H9 (cell line): ENCODE results near the gene UBE2E1. TPM values are rescaled to one million over a fixed set of nuclear protein-coding genes. Genes with fewer than 3 reads are reported as not detected.

Experiments
- DNase-seq: peaks from one replicate; pipeline ENCODE4 v3.0.0-alpha.2; 2017
- H2AFZ ChIP-seq: one replicate; pipeline ENCODE4 v1.6.1; 2013; ENCODE audit warnings: mild to moderate bottlenecking, low read length, control low read depth, moderate library complexity
- H2AK5ac ChIP-seq: 2 replicates; pipeline ENCODE4 v1.6.1; 2013; ENCODE audit warnings: low read length, control low read depth, mixed read lengths; ENCODE audit not compliant: insufficient read length
- H2BK120ac ChIP-seq: one replicate; pipeline ENCODE4 v1.6.1; 2013; ENCODE audit warnings: low read depth, mild to moderate bottlenecking, low read length, control low read depth, inconsistent platforms; ENCODE audit not compliant: poor library complexity, severe bottlenecking
- H2BK12ac ChIP-seq: 2 replicates; pipeline ENCODE4 v1.6.1; 2013; ENCODE audit warnings: low read length, control low read depth, mixed read lengths, low read depth; ENCODE audit not compliant: insufficient read length
- H2BK15ac ChIP-seq: 2 replicates; pipeline ENCODE4 v1.6.1; 2013; ENCODE audit warnings: low read depth, low read length, control low read depth
- H2BK20ac ChIP-seq: one replicate; pipeline ENCODE4 v1.6.1; 2013; ENCODE audit warnings: low read depth, mild to moderate bottlenecking, low read length, control low read depth, inconsistent platforms; ENCODE audit not compliant: poor library complexity, severe bottlenecking
- H2BK5ac ChIP-seq: 2 replicates; pipeline ENCODE4 v1.6.1; 2013; ENCODE audit warnings: low read length, control low read depth, mixed read lengths; ENCODE audit not compliant: insufficient read length
- H3K14ac ChIP-seq: 2 replicates; pipeline ENCODE4 v1.6.1; 2013; ENCODE audit warnings: low read length, control low read depth; ENCODE audit not compliant: insufficient read depth
- H3K18ac ChIP-seq: 2 replicates; pipeline ENCODE4 v1.6.1; 2013; ENCODE audit warnings: low read depth, mild to moderate bottlenecking, mixed read lengths, low read length, control low read depth; ENCODE audit not compliant: insufficient read length
- H3K23ac ChIP-seq: 2 replicates; pipeline ENCODE4 v1.6.1; 2013; ENCODE audit warnings: low read length, control low read depth, mixed read lengths, low read depth; ENCODE audit not compliant: insufficient read length
- H3K23me2 ChIP-seq: 2 replicates; pipeline ENCODE4 v1.6.1; 2013; ENCODE audit warnings: low read depth, mild to moderate bottlenecking, mixed read lengths, low read length, control low read depth; ENCODE audit not compliant: insufficient read length, poor library complexity, severe bottlenecking
- H3K27ac ChIP-seq: 2 replicates; pipeline ENCODE4 v1.5.1; 2013; ENCODE audit warnings: low read length, control low read depth, mixed read lengths, low read depth; ENCODE audit not compliant: insufficient read length
- H3K27me3 ChIP-seq: 2 replicates; pipeline ENCODE4 v1.6.1; 2013; ENCODE audit warnings: low read length, control low read depth, inconsistent platforms; ENCODE audit not compliant: insufficient read depth
- H3K4ac ChIP-seq: 2 replicates; pipeline ENCODE4 v1.6.1; 2013; ENCODE audit warnings: low read depth, mild to moderate bottlenecking, control low read depth, inconsistent platforms, low read length, moderate library complexity
- H3K4me1 ChIP-seq: 2 replicates; pipeline ENCODE4 v1.6.1; 2013; ENCODE audit warnings: low read length, control low read depth, inconsistent platforms; ENCODE audit not compliant: insufficient read depth
- H3K4me2 ChIP-seq: 2 replicates; pipeline ENCODE4 v1.6.1; 2013; ENCODE audit warnings: low read length, control low read depth, mixed read lengths; ENCODE audit not compliant: insufficient read length, insufficient read depth
- H3K56ac ChIP-seq: 2 replicates; pipeline ENCODE4 v1.6.1; 2013; ENCODE audit warnings: low read depth, mild to moderate bottlenecking, mixed read lengths, low read length, control low read depth; ENCODE audit not compliant: insufficient read length
- H3K79me1 ChIP-seq: 2 replicates; pipeline ENCODE4 v1.6.1; 2013; ENCODE audit warnings: low read depth, mild to moderate bottlenecking, moderate library complexity, low read length, control low read depth, inconsistent platforms; ENCODE audit not compliant: insufficient read depth, poor library complexity, severe bottlenecking
- H3K79me2 ChIP-seq: 2 replicates; pipeline ENCODE4 v1.6.1; 2013; ENCODE audit warnings: low read length, control low read depth, inconsistent platforms; ENCODE audit not compliant: insufficient read depth
- H3K9ac ChIP-seq: 2 replicates; pipeline ENCODE4 v1.6.1; 2013; ENCODE audit warnings: low read length, control low read depth, mixed read lengths; ENCODE audit not compliant: insufficient read length; ENCODE audit errors: extremely low read depth
- H3K9me3 ChIP-seq: one replicate; pipeline ENCODE4 v1.6.1; 2013; ENCODE audit warnings: low read depth, low read length, inconsistent platforms; ENCODE audit not compliant: control insufficient read depth
- H3T11ph ChIP-seq: one replicate; pipeline ENCODE4 v1.6.1; 2013; ENCODE audit warnings: mild to moderate bottlenecking, low read length, control low read depth, inconsistent platforms
- H4K20me1 ChIP-seq: one replicate; pipeline ENCODE4 v1.6.1; 2013; ENCODE audit not compliant: control insufficient read depth, insufficient read length, insufficient read depth
- H4K5ac ChIP-seq: 2 replicates; pipeline ENCODE4 v1.6.1; 2013; ENCODE audit warnings: low read depth, mild to moderate bottlenecking, mixed read lengths, low read length, control low read depth; ENCODE audit not compliant: insufficient read length
- H4K8ac ChIP-seq: replicated peaks from 2 replicates; pipeline ENCODE4 v1.6.1; 2013; ENCODE audit warnings: low read length, control low read depth, mixed read lengths, low read depth; ENCODE audit not compliant: insufficient read length
- H4K91ac ChIP-seq: 2 replicates; pipeline ENCODE4 v1.6.1; 2013; ENCODE audit warnings: low read depth, mild to moderate bottlenecking, moderate library complexity, mixed read lengths, low read length, control low read depth; ENCODE audit not compliant: insufficient read length
- H3K27ac Mint-ChIP-seq, 3 experiments: 2 replicates in 2 of 3; 3 replicates in 1 of 3; pipeline ENCODE4 v1.8.0; 2020 to 2021; ENCODE audit warnings: mixed read lengths in 3 of 3, mild to moderate bottlenecking in 1 of 3, moderate library complexity in 1 of 3
- H3K27me3 Mint-ChIP-seq: 2 replicates; pipeline ENCODE4 v1.8.0; 2021; ENCODE audit warnings: low read depth, mild to moderate bottlenecking, moderate library complexity, mixed read lengths
- H3K36me3 Mint-ChIP-seq, 3 experiments: 2 replicates in 2 of 3; 3 replicates in 1 of 3; pipeline ENCODE4 v1.8.0; 2020 to 2021; ENCODE audit warnings: low read depth in 3 of 3, mixed read lengths in 3 of 3; ENCODE audit not compliant: insufficient read depth in 1 of 3
- H3K4me1 Mint-ChIP-seq, 2 experiments: 2 replicates each; pipeline ENCODE4 v1.8.0; 2020; ENCODE audit warnings: mixed read lengths in 2 of 2
- H3K4me3 Mint-ChIP-seq, 2 experiments: 2 replicates in 1 of 2; 3 replicates in 1 of 2; pipeline ENCODE4 v1.8.0; 2020 to 2021; ENCODE audit warnings: mild to moderate bottlenecking in 2 of 2, mixed read lengths in 2 of 2, moderate library complexity in 1 of 2
- H3K9me3 Mint-ChIP-seq, 2 experiments: 2 replicates in 1 of 2; 3 replicates in 1 of 2; pipeline ENCODE4 v1.8.0; 2020; ENCODE audit warnings: mild to moderate bottlenecking in 2 of 2, mixed read lengths in 2 of 2, moderate library complexity in 1 of 2
- CTCF ChIP-seq: fragments of 200-600 bp; sonication (generic); conservative IDR thresholded peaks from 3 replicates; pipeline ENCODE4 v1.8.0; 2021; ENCODE audit warnings: antibody characterized with exemption, mild to moderate bottlenecking
- WGBS: extraction: QIAGEN DNeasy Blood & Tissue Kit; methylation state at CpG from one replicate; pipeline ENCODE4 v1.1.7; 2013; ENCODE audit warnings: missing lambda C conversion rate, low lambda C conversion rate, mixed read lengths; ENCODE audit not compliant: insufficient read length; ENCODE audit errors: extremely low coverage; 5-methylcytosine and 5-hydroxymethylcytosine counted together
- total RNA-seq: library from RNA; stranded (reverse); gene quantifications from 2 replicates; pipeline ENCODE4 v1.2.1, GENCODE V29; 2021

UBE2E1 gene
- total RNA-seq, 1 experiment from 2014 or later, result 142 TPM

GRCh38 chr3:23823620-23824019, 17.9 kb downstream of the UBE2E1 start:
- Histone ChIP-seq H2BK20ac (no peak overlapping the region), H4K20me1 (no peaks in the 10 kb centered on the region), H3K79me2 (peaks cover 20% of the 10 kb centered on the region), H3K9ac (no peak overlapping the region), H4K8ac (no peak overlapping the region), H3K23me2 (peaks cover 3% of the 10 kb centered on the region), H3K14ac (no peak overlapping the region), H3K23ac (no peak overlapping the region), H2AFZ (no peak overlapping the region), H3K27me3 (no peaks in the 10 kb centered on the region), H4K5ac (no peak overlapping the region), H3T11ph (no peak overlapping the region), H2BK120ac (no peak overlapping the region), H2BK15ac (no peak overlapping the region), H2BK5ac (no peak overlapping the region), H3K4ac (no peak overlapping the region), H2BK12ac (no peak overlapping the region), H3K79me1 (peaks cover 7% of the 10 kb centered on the region), H3K18ac (no peak overlapping the region), H3K4me2 (no peak overlapping the region), H3K4me1 (peaks cover 9% of the 10 kb centered on the region; the same call in 1 of the 2 replicates), H3K9me3 (no peaks in the 10 kb centered on the region), H3K27ac (no peak overlapping the region), H2AK5ac (no peak overlapping the region), H3K56ac (no peak overlapping the region), H4K91ac (no peak overlapping the region)
- no peak for DNase-seq
- Mint-ChIP-seq H3K36me3 (peaks cover 2 to 5% (median 3%) of the 10 kb centered on the region in 3 experiments; a peak in 6 of 7 replicates), H3K4me1 (peaks cover 68 to 73% of the 10 kb centered on the region in 2 experiments), H3K9me3 (no peaks in the 10 kb centered on the region), H3K27ac (peak overlapping the region in 1 of 3 experiments; percentile 14; a peak in 1 of 7 replicates), H3K27me3 (no peaks in the 10 kb centered on the region), H3K4me3 (no peak overlapping the region)
- no peak for TF ChIP-seq CTCF
- WGBS, result no CpG with 5 or more reads among the region's 3 CpGs
